Mesenchymal stem cell (in vitro differentiated cells and primary cell): ENCODE data around the gene KIF23.

Source experiments
- DNase-seq: peaks from one replicate; pipeline ENCODE4 v3.0.0-alpha.2; 2013
- H2AFZ ChIP-seq: one replicate; pipeline ENCODE4 v1.6.1; 2013; ENCODE audit warnings: low read depth, mild to moderate bottlenecking, control low read depth, inconsistent platforms, low read length, moderate library complexity
- H2AK5ac ChIP-seq: 2 replicates; pipeline ENCODE4 v1.6.1; 2013; ENCODE audit warnings: low read length, moderate library complexity, mild to moderate bottlenecking, inconsistent platforms; ENCODE audit not compliant: severe bottlenecking
- H2BK120ac ChIP-seq: one replicate; pipeline ENCODE4 v1.6.1; 2013; ENCODE audit warnings: low read depth, mild to moderate bottlenecking, inconsistent platforms, low read length, moderate library complexity
- H2BK12ac ChIP-seq, 2 experiments: one replicate each; pipeline ENCODE4 v1.6.1; 2013; ENCODE audit warnings: inconsistent platforms in 2 of 2, low read length in 2 of 2, mild to moderate bottlenecking in 2 of 2, moderate library complexity in 2 of 2, control low read depth in 1 of 2
- H2BK15ac ChIP-seq: one replicate; pipeline ENCODE4 v1.6.1; 2013; ENCODE audit warnings: mild to moderate bottlenecking, low read depth, inconsistent platforms; ENCODE audit not compliant: poor library complexity, severe bottlenecking
- H2BK5ac ChIP-seq: 2 replicates; pipeline ENCODE4 v1.6.1; 2013; ENCODE audit warnings: low read depth, mild to moderate bottlenecking, low read length, control low read depth, inconsistent platforms; ENCODE audit not compliant: poor library complexity, severe bottlenecking
- H3K14ac ChIP-seq, 2 experiments: one replicate each; pipeline ENCODE4 v1.6.1; 2013; ENCODE audit warnings: inconsistent platforms in 2 of 2, low read length in 2 of 2, control low read depth in 1 of 2, mild to moderate bottlenecking in 1 of 2, moderate library complexity in 1 of 2
- H3K18ac ChIP-seq, 2 experiments: one replicate each; pipeline ENCODE4 v1.6.1; 2013; ENCODE audit warnings: inconsistent platforms in 2 of 2, low read length in 2 of 2, control low read depth in 1 of 2, low read depth in 1 of 2, mild to moderate bottlenecking in 1 of 2
- H3K23ac ChIP-seq, 2 experiments: one replicate each; pipeline ENCODE4 v1.6.1; 2013; ENCODE audit warnings: inconsistent platforms in 2 of 2, low read length in 2 of 2, mild to moderate bottlenecking in 2 of 2, moderate library complexity in 2 of 2, control low read depth in 1 of 2
- H3K27ac ChIP-seq: 2 replicates; pipeline ENCODE4 v1.5.1; 2013; ENCODE audit warnings: mild to moderate bottlenecking, moderate library complexity, low read length, control low read depth, inconsistent platforms; ENCODE audit not compliant: poor library complexity, severe bottlenecking
- H3K27me3 ChIP-seq, 2 experiments: 2 replicates each; pipeline versions ENCODE4 v1.6.1 to v1.7.0; 2013; ENCODE audit warnings: low read length in 2 of 2, mild to moderate bottlenecking in 2 of 2, moderate library complexity in 2 of 2, control low read depth in 1 of 2, inconsistent platforms in 1 of 2; ENCODE audit not compliant: control insufficient read depth in 1 of 2, insufficient read depth in 1 of 2
- H3K36me3 ChIP-seq, 2 experiments: 2 replicates each; pipeline versions ENCODE4 v1.6.1 to v1.7.0; 2013; ENCODE audit warnings: low read length in 2 of 2, control low read depth in 1 of 2, inconsistent platforms in 1 of 2, low read depth in 1 of 2, mild to moderate bottlenecking in 1 of 2; ENCODE audit not compliant: insufficient read depth in 2 of 2, control insufficient read depth in 1 of 2
- H3K4ac ChIP-seq, 2 experiments: one replicate each; pipeline ENCODE4 v1.6.1; 2013; ENCODE audit warnings: inconsistent platforms in 2 of 2, low read length in 2 of 2, mild to moderate bottlenecking in 2 of 2, moderate library complexity in 2 of 2, control low read depth in 1 of 2, low read depth in 1 of 2
- H3K4me1 ChIP-seq: 2 replicates; pipeline ENCODE4 v1.6.1; 2013; ENCODE audit warnings: low read depth, low read length, control low read depth; ENCODE audit not compliant: control insufficient read depth, insufficient read depth
- H3K4me2 ChIP-seq: 2 replicates; pipeline ENCODE4 v1.6.1; 2013; ENCODE audit warnings: low read length, mild to moderate bottlenecking, inconsistent platforms; ENCODE audit not compliant: poor library complexity, severe bottlenecking
- H3K4me3 ChIP-seq, 2 experiments: 2 replicates each; pipeline versions ENCODE4 v1.5.1 to v1.7.0; 2013; ENCODE audit warnings: low read length in 2 of 2, mild to moderate bottlenecking in 2 of 2, control low read depth in 1 of 2, low read depth in 1 of 2; ENCODE audit not compliant: insufficient read depth in 1 of 2
- H3K79me1 ChIP-seq: replicated peaks from 2 replicates; pipeline ENCODE4 v1.6.1; 2013; ENCODE audit warnings: mild to moderate bottlenecking, control low read depth, low read length, inconsistent platforms; ENCODE audit not compliant: poor library complexity, severe bottlenecking
- H3K9ac ChIP-seq: 2 replicates; pipeline ENCODE4 v1.7.0; 2013; ENCODE audit warnings: mild to moderate bottlenecking, low read length, moderate library complexity
- H3K9me3 ChIP-seq: 2 replicates; pipeline ENCODE4 v1.7.0; 2013; ENCODE audit warnings: mild to moderate bottlenecking, low read length; ENCODE audit not compliant: control insufficient read depth
- H4K8ac ChIP-seq: one replicate; pipeline ENCODE4 v1.6.1; 2013; ENCODE audit warnings: inconsistent platforms, mild to moderate bottlenecking, low read length, moderate library complexity
- H4K91ac ChIP-seq: one replicate; pipeline ENCODE4 v1.6.1; 2013; ENCODE audit warnings: mild to moderate bottlenecking, low read length, inconsistent platforms
- WGBS: methylation state at CpG from one replicate; pipeline ENCODE4 v1.1.7; 2013; ENCODE audit warnings: mixed read lengths; 5-methylcytosine and 5-hydroxymethylcytosine counted together

Gene KIF23

DNA sequence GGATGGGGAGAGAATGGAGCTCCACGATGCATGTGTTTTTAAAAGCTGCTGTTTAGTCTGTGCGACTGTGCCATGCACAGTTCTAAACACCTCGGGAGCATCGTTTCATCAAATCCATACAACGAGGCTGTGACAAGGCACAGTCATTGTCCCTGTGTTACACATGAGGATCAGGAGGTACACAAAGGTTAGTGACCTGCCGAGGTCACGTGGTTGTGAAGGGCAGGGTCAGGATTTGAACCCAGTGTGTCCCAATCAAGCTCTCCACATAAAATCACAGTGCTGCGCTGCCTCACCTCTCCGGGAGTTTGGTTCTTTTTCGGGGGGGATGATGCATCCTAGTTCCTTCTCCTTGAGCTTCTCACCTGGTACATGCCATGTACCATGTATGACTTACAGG, 18.7 kb upstream of the KIF23 start:
- Histone ChIP-seq H3K79me1 (no peaks in the 10 kb centered on the region), H3K36me3 (peaks cover 0 to 3% of the 10 kb centered on the region in 2 experiments), H2AK5ac (no peak overlapping the region), H3K9me3 (no peaks in the 10 kb centered on the region), H2BK5ac (no peak overlapping the region), H3K27ac (no peak overlapping the region), H3K14ac (no peak overlapping the region), H3K18ac (no peak overlapping the region), H2BK12ac (no peak overlapping the region), H3K4me1 (peaks cover 15% of the 10 kb centered on the region), H4K8ac (no peak overlapping the region), H2BK120ac (no peak overlapping the region), H2AFZ (no peak overlapping the region), H3K23ac (no peak overlapping the region), H3K9ac (no peak overlapping the region), H4K91ac (no peak overlapping the region), H2BK15ac (no peak overlapping the region), H3K4ac (no peak overlapping the region), H3K4me3 (no peak overlapping the region), H3K4me2 (no peak overlapping the region), H3K27me3 (no peaks in the 10 kb centered on the region)
- DNase-seq: no peak
- WGBS: 94% methylated on average over 9 of the region's 10 CpGs

DNA sequence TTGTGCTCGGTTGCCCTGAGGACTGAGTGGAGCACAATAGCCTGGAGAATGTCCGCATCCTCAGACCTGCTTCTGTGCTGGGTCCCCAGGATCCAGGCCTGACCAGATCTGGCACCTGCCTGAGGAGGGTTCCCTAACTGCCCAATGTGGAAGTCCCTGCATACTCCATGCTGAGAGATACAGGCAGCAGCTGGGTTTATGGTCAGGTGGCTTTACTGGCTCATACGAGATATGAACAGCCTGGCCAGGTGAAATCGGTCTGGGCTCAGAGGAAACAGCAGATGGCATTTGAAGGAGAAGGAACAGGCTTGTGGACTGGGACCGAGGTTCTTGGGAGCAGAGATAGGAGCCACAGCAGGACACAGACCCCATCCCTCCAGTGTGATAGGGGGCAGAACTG, 18.2 kb upstream of the KIF23 start:
- no peaks in the 10 kb centered on the region for H3K79me1 ChIP-seq
- H4K91ac ChIP-seq: peak overlapping the region; percentile 9
- no peak overlapping the region for H3K18ac ChIP-seq
- no peak overlapping the region for H3K27ac ChIP-seq
- no peak overlapping the region for H2BK12ac ChIP-seq
- H2AFZ ChIP-seq: no peak overlapping the region
- no peak overlapping the region for H2BK120ac ChIP-seq
- H3K23ac ChIP-seq: no peak overlapping the region
- no peak overlapping the region for H3K9ac ChIP-seq
- no peaks in the 10 kb centered on the region for H3K27me3 ChIP-seq
- no peak overlapping the region for H3K4me2 ChIP-seq
- no peak for DNase-seq
- peaks cover 0 to 3% of the 10 kb centered on the region in 2 experiments for H3K36me3 ChIP-seq
- H2AK5ac ChIP-seq: no peak overlapping the region
- H3K4ac ChIP-seq: no peak overlapping the region
- no peak overlapping the region for H3K14ac ChIP-seq
- peaks cover 15% of the 10 kb centered on the region for H3K4me1 ChIP-seq
- 96% methylated on average over 5 of the region's 5 CpGs for WGBS
- no peak overlapping the region for H4K8ac ChIP-seq
- no peak overlapping the region for H2BK5ac ChIP-seq
- no peak overlapping the region for H2BK15ac ChIP-seq
- H3K4me3 ChIP-seq: no peak overlapping the region
- H3K9me3 ChIP-seq: no peaks in the 10 kb centered on the region

DNA sequence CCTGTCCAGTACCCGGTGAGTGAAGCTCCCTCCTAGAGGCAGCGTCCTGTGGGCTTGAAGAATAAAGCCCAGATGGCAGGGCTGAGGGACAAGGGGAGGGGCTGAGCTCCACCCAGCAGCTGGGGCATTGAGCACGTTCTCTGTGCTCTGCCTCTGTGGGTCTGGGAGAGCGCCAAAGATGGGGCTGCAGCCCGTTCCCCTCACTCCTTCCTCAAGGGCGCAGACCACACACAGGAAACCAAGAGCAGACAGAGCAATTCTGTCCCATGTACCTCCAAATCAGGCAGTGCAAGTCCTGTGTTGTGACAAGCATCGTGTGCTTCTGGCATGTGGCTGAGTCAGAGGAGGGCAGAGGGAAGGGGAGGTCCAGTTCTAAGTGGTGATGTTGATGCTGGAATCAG, 15.7 kb upstream of the KIF23 start:
- Histone ChIP-seq H4K8ac (no peak overlapping the region), H2BK12ac (no peak overlapping the region), H2AFZ (no peak overlapping the region), H3K14ac (no peak overlapping the region), H3K9ac (no peak overlapping the region), H2BK120ac (no peak overlapping the region), H3K27ac (no peak overlapping the region), H3K4me2 (no peak overlapping the region), H3K36me3 (peaks cover 0 to 3% of the 10 kb centered on the region in 2 experiments), H3K18ac (peak overlapping the region in 1 of 2 experiments; percentile 5), H4K91ac (no peak overlapping the region), H3K23ac (no peak overlapping the region), H3K79me1 (peaks cover 4% of the 10 kb centered on the region), H3K4ac (no peak overlapping the region), H3K27me3 (no peaks in the 10 kb centered on the region), H3K9me3 (no peaks in the 10 kb centered on the region), H3K4me3 (no peak overlapping the region), H2AK5ac (no peak overlapping the region), H3K4me1 (peaks cover 11% of the 10 kb centered on the region), H2BK15ac (no peak overlapping the region), H2BK5ac (no peak overlapping the region)
- 52% methylated on average over 6 of the region's 7 CpGs for WGBS
- DNase-seq: peak; percentile 40

DNA sequence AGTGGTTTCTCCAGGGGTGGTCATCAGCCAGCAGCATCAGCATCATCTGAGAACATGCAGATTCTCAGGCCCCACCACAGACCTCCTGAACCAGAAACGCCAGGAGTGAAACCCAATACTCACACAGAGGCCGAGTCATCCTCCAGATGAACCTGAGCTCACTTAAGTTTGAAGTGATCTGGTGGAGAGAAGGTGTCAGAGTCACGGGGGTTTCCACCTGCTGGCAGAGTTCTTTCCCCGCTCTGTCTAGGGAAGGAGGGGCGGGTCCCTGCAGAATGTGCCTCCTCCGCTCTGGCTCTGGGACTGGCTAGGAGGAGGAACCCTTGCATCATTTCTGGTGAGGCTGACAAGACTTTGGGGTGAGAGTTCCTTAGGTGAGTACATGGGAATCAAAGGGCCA, 13.3 kb upstream of the KIF23 start:
- no peaks in the 10 kb centered on the region for H3K9me3 ChIP-seq

More for the DNA sequence above, 13.3 kb upstream of the KIF23 start:
- Histone ChIP-seq H3K4me1 (peaks cover 3% of the 10 kb centered on the region), H2BK5ac (no peak overlapping the region), H3K4me3 (no peak overlapping the region), H3K79me1 (peaks cover 7% of the 10 kb centered on the region), H2BK120ac (no peak overlapping the region), H3K18ac (no peak overlapping the region), H3K4me2 (no peak overlapping the region), H4K91ac (no peak overlapping the region), H2BK15ac (no peak overlapping the region), H3K27me3 (no peaks in the 10 kb centered on the region), H3K23ac (no peak overlapping the region), H4K8ac (no peak overlapping the region), H3K14ac (no peak overlapping the region), H2AK5ac (no peak overlapping the region), H3K27ac (no peak overlapping the region), H2AFZ (no peak overlapping the region), H2BK12ac (no peak overlapping the region), H3K4ac (no peak overlapping the region), H3K9ac (no peak overlapping the region), H3K36me3 (peaks cover 0 to 3% of the 10 kb centered on the region in 2 experiments)
- DNase-seq: no peak
- WGBS: 74% methylated on average over 4 of the region's 6 CpGs
